GM12878 (cell line): Measurements from ENCODE around the gene PIEZO2. TPM values are rescaled to one million over a fixed set of nuclear protein-coding genes. Genes with fewer than 3 reads are reported as not detected.

ENCODE experiments used
- ATAC-seq: fragments of 200-7000 bp; cut with Tn5 transposase; 3 replicates; pipeline ENCODE4 v1.9.1; 2020; ENCODE audit warnings: mild to moderate bottlenecking, moderate library complexity
- BruUV-seq: library from RNA; stranded (reverse); fragments of 400-500 nt; replicated peaks from 2 replicates; lab custom pipeline; 2021; lab: Mats Ljungman, UMichigan
- CTCF ChIA-PET: fragments of 300-600 bp; sonication (Branson Sonifier 250); formaldehyde crosslinking; extraction: SDS; loops from one replicate; lab custom pipeline; 2021; ENCODE audit warnings: inconsistent platforms; lab: Yijun Ruan, JAX
- POLR2A ChIA-PET: fragments of 350-600 bp; formaldehyde crosslinking; extraction: SDS; loops from one replicate; lab custom pipeline; 2021; ENCODE audit warnings: inconsistent platforms; lab: Charles Lee
- RAD21 ChIA-PET: fragments of 300-600 bp; sonication (Branson Sonifier 250); formaldehyde crosslinking; loops from one replicate; lab custom pipeline; 2023; ENCODE audit warnings: antibody characterized with exemption; ENCODE audit not compliant: unreplicated experiment; lab: Charles Lee
- SMC1A ChIA-PET: fragments of 300-600 bp; sonication (Branson Sonifier 250); formaldehyde crosslinking; loops from one replicate; lab custom pipeline; 2023; ENCODE audit not compliant: unreplicated experiment, uncharacterized antibody; lab: Charles Lee
- DNase-seq: peaks from one replicate; pipeline ENCODE4 v3.0.0-alpha.2; 2011; ENCODE audit warnings: low read depth, low spot score
- FAIRE-seq: peaks from 3 replicates; lab custom pipeline; 2011; peaks lifted over from hg19 to GRCh38; lab: Jason Lieb, UNC
- H2AFZ ChIP-seq: 2 replicates; pipeline ENCODE4 v1.6.0; 2011; ENCODE audit warnings: low read depth, low read length, control low read depth; ENCODE audit not compliant: control insufficient read depth
- H3K27ac ChIP-seq: 2 replicates; pipeline ENCODE4 v1.5.1; 2011; ENCODE audit warnings: control low read depth; ENCODE audit not compliant: control insufficient read depth, insufficient read depth
- H3K27me3 ChIP-seq, 2 experiments: replicated peaks in 1 of 2; 2 replicates each; pipeline versions ENCODE4 v1.6.0 to v1.6.1; 2011; ENCODE audit warnings: low read length in 1 of 2; ENCODE audit not compliant: control insufficient read depth in 2 of 2, insufficient read depth in 2 of 2
- H3K36me3 ChIP-seq, 2 experiments: 2 replicates each; pipeline ENCODE4 v1.5.1; 2011; ENCODE audit warnings: low read length in 1 of 2; ENCODE audit not compliant: control insufficient read depth in 2 of 2, insufficient read depth in 2 of 2
- H3K4me1 ChIP-seq: 2 replicates; pipeline ENCODE4 v1.6.1; 2011; ENCODE audit warnings: mild to moderate bottlenecking, low read length, moderate library complexity, mixed read lengths; ENCODE audit not compliant: control insufficient read depth, insufficient read depth
- H3K4me2 ChIP-seq: 2 replicates; pipeline ENCODE4 v1.6.0; 2011; ENCODE audit warnings: control low read depth; ENCODE audit not compliant: control insufficient read depth, insufficient read depth
- H3K4me3 ChIP-seq: fragments of 200-600 bp; sonication (generic); 2 replicates; pipeline ENCODE4 v1.5.1; 2016
- H3K79me2 ChIP-seq: 2 replicates; pipeline ENCODE4 v1.6.0; 2011; ENCODE audit warnings: low read length; ENCODE audit not compliant: control insufficient read depth, insufficient read depth
- H3K9ac ChIP-seq: 2 replicates; pipeline ENCODE4 v1.8.0; 2011; ENCODE audit warnings: low read length, control low read depth, mixed read lengths; ENCODE audit not compliant: control insufficient read depth, insufficient read depth
- H3K9me3 ChIP-seq: replicated peaks from 3 replicates; pipeline ENCODE4 v1.5.1; 2011; ENCODE audit warnings: mild to moderate bottlenecking, low read length; ENCODE audit not compliant: control insufficient read depth, insufficient read depth
- H4K20me1 ChIP-seq: 2 replicates; pipeline ENCODE4 v1.6.0; 2011; ENCODE audit not compliant: control insufficient read depth, insufficient read depth
- CREM ChIP-seq: IDR thresholded peaks from 2 replicates; pipeline ENCODE4 v1.6.1; 2014; ENCODE audit warnings: antibody characterized with exemption, low read depth
- EP300 ChIP-seq, 2 experiments: fragments of 150-350 bp in 1 of 2; IDR thresholded peaks; 2 replicates each; pipeline ENCODE4 v1.6.1; 2011 to 2012; ENCODE audit warnings: low read depth in 2 of 2, low read length in 2 of 2, borderline replicate concordance in 1 of 2, improper control_type of control experiment in 1 of 2, inconsistent platforms in 1 of 2; ENCODE audit not compliant: control insufficient read depth in 1 of 2
- IKZF1 ChIP-seq: fragments of 450-650 bp; conservative IDR thresholded peaks from 2 replicates; pipeline ENCODE4 v1.6.1; 2017; ENCODE audit warnings: antibody characterized with exemption, mild to moderate bottlenecking
- JUND ChIP-seq: IDR thresholded peaks from 2 replicates; pipeline ENCODE4 v1.6.1; 2012; ENCODE audit warnings: low read depth, mild to moderate bottlenecking, low read length, improper control_type of control experiment, moderate library complexity
- NKRF ChIP-seq: fragments of 450-650 bp; conservative IDR thresholded peaks from 2 replicates; pipeline ENCODE4 v1.6.1; 2017; ENCODE audit warnings: mild to moderate bottlenecking, moderate library complexity
- REST ChIP-seq: IDR thresholded peaks from 2 replicates; pipeline ENCODE4 v1.6.1; 2012; ENCODE audit warnings: mild to moderate bottlenecking, low read depth, low read length
- SPI1 ChIP-seq: IDR thresholded peaks from 2 replicates; pipeline ENCODE4 v1.6.1; 2011; ENCODE audit warnings: low read depth, mild to moderate bottlenecking, low read length, moderate library complexity, borderline replicate concordance; ENCODE audit not compliant: insufficient read depth
- TARDBP ChIP-seq: IDR thresholded peaks from 2 replicates; pipeline ENCODE4 v1.6.1; 2016; ENCODE audit warnings: borderline replicate concordance
- TCF3 ChIP-seq: IDR thresholded peaks from 2 replicates; pipeline ENCODE4 v1.6.1; 2012; ENCODE audit warnings: low read depth, mild to moderate bottlenecking, low read length, borderline replicate concordance; ENCODE audit not compliant: insufficient read depth
- ZNF687 ChIP-seq: fragments of 450-650 bp; IDR thresholded peaks from 2 replicates; pipeline ENCODE4 v1.6.1; 2017; ENCODE audit warnings: mild to moderate bottlenecking, moderate library complexity
- ZZZ3 ChIP-seq: IDR thresholded peaks from 2 replicates; pipeline ENCODE4 v1.6.1; 2011; ENCODE audit warnings: low read depth; ENCODE audit not compliant: control insufficient read depth, insufficient read length
- WGBS: methylation state at CpG from one replicate; pipeline ENCODE4 v1.1.6; 2016; ENCODE audit warnings: low lambda C conversion rate; ENCODE audit not compliant: insufficient replicate concordance, insufficient coverage; ENCODE audit errors: missing lambda C conversion rate; 5-methylcytosine and 5-hydroxymethylcytosine counted together
- in situ Hi-C: fragments of 300-500 bp; cut with MboI; formaldehyde crosslinking; loops from 9 replicates; pipeline ENCODE4 v1.14.3; 2018; ENCODE audit warnings: mixed read lengths
- intact Hi-C: fragments of 100-400 bp; cut with micrococcal nuclease; formaldehyde crosslinking; loops from one replicate; pipeline ENCODE4 v1.14.2; 2022; ENCODE audit not compliant: unreplicated experiment
- polyA plus RNA-seq, 11 experiments: library from polyadenylated mRNA; depleted of rRNA in 4 of 11; unstranded in 6 of 11; stranded (reverse) in 5 of 11; fragments of >200 nt; fragmentation: Nextera tagmentation in 4 of 11; fragmentation: Illumina TruSeq in 1 of 11; extraction: Ambion mirVana in 4 of 11; extraction: Trizol in 1 of 11; gene quantifications; 1 replicate in 1 of 11; 2 replicates in 10 of 11; pipeline versions ENCODE4 v1.2.1 to v1.2.3, GENCODE V29; 2011 to 2016; ENCODE audit warnings: inconsistent platforms in 2 of 11, missing spikeins in 2 of 11, low read depth in 1 of 11
- total RNA-seq, 4 experiments: library from RNA; depleted of rRNA in 3 of 4; stranded (reverse); fragments of >200 nt in 3 of 4; fragmentation: Illumina TruSeq in 1 of 4; extraction: Trizol in 1 of 4; gene quantifications; 2 replicates each; pipeline versions ENCODE4 v1.2.1 to v1.2.3, GENCODE V29; 2013 to 2021

The PIEZO2 gene
- total and polyA plus RNA-seq, 10 of the 15 experiments (the other 5 are each of a cell fraction or from before 2014, with no cell fraction given): 6.7 to 42.3 (median 27.4) TPM

GRCh38 chr18:10775026-10775425, 374.3 kb downstream of the PIEZO2 start:
- 21% methylated on average over 5 of the region's 5 CpGs for WGBS
- no peak overlapping the region for H3K27ac ChIP-seq
- RAD21 ChIA-PET: interaction anchor here (0.6 kb wide), 1 partner anchor 379 kb away, joined by 3 read pairs; no protein-coding TSS in a partner anchor
- no peaks in the 10 kb centered on the region for H3K27me3 ChIP-seq
- no TSS peak for BruUV-seq
- DNase-seq (no peak), FAIRE-seq (no peak), ATAC-seq (no peak)
- peaks cover 3% of the 10 kb centered on the region; the same call in 1 of the 2 replicates for H3K4me1 ChIP-seq
- H2AFZ ChIP-seq: no peak overlapping the region
- H3K36me3 ChIP-seq: peaks cover 0 to 5% of the 10 kb centered on the region in 2 experiments; a peak in 3 of 4 replicates
- intact Hi-C loops (no loop called here), in situ Hi-C loops (no loop called here)
- no peak overlapping the region for H3K4me3 ChIP-seq
- CTCF ChIA-PET: interaction anchor here (0.6 to 2.1 kb wide), 4 partner anchors 12 to 388 kb away, joined by 3 to 7 read pairs (median 4); no protein-coding TSS in a partner anchor
- H3K79me2 ChIP-seq: no peaks in the 10 kb centered on the region
- H3K9me3 ChIP-seq: no peaks in the 10 kb centered on the region
- no peak overlapping the region for H3K9ac ChIP-seq
- POLR2A ChIA-PET: no interaction called here
- H3K4me2 ChIP-seq: no peak overlapping the region
- H4K20me1 ChIP-seq: no peaks in the 10 kb centered on the region
- SMC1A ChIA-PET: interaction anchor here (1.4 to 3.0 kb wide), 3 partner anchors 11 to 379 kb away, joined by 5 to 15 read pairs (median 10); no protein-coding TSS in a partner anchor
- TF ChIP-seq TCF3 (no peak), EP300 (IDR thresholded peaks at IDR 0.05; ENCODE audit: borderline replicate concordance in 1 of 2, control insufficient read depth in 1 of 2, low read depth in 2 of 2, low read length in 2 of 2) (no peak), SPI1 (no peak), REST (no peak), CREM (no peak), NKRF (no peak), IKZF1 (no peak), ZNF687 (no peak), ZZZ3 (no peak), TARDBP (no peak), JUND (no peak)
